ENCODE results near the gene IER5. TPM values are rescaled to one million over a fixed set of nuclear protein-coding genes. Genes with fewer than 3 reads are reported as not detected.

IER5 gene
- total RNA-seq, 1 experiment from 2014 or later: 18.2 TPM

DNA sequence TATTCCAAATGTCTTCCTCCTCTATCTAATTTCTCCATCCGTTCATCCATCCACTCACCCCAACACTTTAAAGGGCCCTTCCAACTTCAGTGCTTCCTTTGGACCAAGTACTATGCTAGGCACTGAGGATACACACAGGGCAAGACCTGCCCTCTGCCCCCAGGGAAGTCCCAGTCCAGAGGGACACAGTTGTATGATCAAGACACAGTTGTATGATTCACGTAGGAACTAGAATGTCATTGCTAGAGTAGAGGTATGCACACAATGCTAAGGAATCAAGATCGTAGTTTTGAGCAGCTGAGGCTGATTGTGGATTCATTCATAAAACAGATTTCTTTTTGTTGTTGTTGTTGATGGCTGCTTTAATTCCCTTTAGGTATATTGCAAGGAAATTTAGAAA lies 11.6 kb upstream of the IER5 start (continued):
- TF ChIP-seq, protein P1, sequence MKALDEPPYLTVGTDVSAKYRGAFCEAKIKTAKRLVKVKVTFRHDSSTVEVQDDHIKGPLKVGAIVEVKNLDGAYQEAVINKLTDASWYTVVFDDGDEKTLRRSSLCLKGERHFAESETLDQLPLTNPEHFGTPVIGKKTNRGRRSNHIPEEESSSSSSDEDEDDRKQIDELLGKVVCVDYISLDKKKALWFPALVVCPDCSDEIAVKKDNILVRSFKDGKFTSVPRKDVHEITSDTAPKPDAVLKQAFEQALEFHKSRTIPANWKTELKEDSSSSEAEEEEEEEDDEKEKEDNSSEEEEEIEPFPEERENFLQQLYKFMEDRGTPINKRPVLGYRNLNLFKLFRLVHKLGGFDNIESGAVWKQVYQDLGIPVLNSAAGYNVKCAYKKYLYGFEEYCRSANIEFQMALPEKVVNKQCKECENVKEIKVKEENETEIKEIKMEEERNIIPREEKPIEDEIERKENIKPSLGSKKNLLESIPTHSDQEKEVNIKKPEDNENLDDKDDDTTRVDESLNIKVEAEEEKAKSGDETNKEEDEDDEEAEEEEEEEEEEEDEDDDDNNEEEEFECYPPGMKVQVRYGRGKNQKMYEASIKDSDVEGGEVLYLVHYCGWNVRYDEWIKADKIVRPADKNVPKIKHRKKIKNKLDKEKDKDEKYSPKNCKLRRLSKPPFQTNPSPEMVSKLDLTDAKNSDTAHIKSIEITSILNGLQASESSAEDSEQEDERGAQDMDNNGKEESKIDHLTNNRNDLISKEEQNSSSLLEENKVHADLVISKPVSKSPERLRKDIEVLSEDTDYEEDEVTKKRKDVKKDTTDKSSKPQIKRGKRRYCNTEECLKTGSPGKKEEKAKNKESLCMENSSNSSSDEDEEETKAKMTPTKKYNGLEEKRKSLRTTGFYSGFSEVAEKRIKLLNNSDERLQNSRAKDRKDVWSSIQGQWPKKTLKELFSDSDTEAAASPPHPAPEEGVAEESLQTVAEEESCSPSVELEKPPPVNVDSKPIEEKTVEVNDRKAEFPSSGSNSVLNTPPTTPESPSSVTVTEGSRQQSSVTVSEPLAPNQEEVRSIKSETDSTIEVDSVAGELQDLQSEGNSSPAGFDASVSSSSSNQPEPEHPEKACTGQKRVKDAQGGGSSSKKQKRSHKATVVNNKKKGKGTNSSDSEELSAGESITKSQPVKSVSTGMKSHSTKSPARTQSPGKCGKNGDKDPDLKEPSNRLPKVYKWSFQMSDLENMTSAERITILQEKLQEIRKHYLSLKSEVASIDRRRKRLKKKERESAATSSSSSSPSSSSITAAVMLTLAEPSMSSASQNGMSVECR (CRISPR knock-in tag; IDR thresholded peaks at IDR 0.05; ENCODE audit: borderline replicate concordance): no peak
- TF ChIP-seq CREB1 (CRISPR knock-in tag; IDR thresholded peaks at IDR 0.05) (no peak), ZNF138 (CRISPR knock-in tag; conservative IDR thresholded peaks at IDR 0.05) (no peak), HMGA2 (CRISPR knock-in tag; IDR thresholded peaks at IDR 0.05) (no peak), ZNF232 (CRISPR knock-in tag; IDR thresholded peaks at IDR 0.05) (no peak), FOXJ3 (CRISPR knock-in tag; IDR thresholded peaks at IDR 0.05; ENCODE audit: borderline replicate concordance) (no peak), SOX15 (CRISPR knock-in tag; IDR thresholded peaks at IDR 0.05) (no peak), ELF4 (CRISPR knock-in tag; IDR thresholded peaks at IDR 0.05; ENCODE audit: low read depth) (no peak), GTF2I (CRISPR knock-in tag; conservative IDR thresholded peaks at IDR 0.05) (no peak), ETV6 (CRISPR knock-in tag; IDR thresholded peaks at IDR 0.05) (no peak), PRRX2 (CRISPR knock-in tag; IDR thresholded peaks at IDR 0.05) (no peak)
- TF ChIP-seq, protein P2, sequence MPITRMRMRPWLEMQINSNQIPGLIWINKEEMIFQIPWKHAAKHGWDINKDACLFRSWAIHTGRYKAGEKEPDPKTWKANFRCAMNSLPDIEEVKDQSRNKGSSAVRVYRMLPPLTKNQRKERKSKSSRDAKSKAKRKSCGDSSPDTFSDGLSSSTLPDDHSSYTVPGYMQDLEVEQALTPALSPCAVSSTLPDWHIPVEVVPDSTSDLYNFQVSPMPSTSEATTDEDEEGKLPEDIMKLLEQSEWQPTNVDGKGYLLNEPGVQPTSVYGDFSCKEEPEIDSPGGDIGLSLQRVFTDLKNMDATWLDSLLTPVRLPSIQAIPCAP (CRISPR knock-in tag; IDR thresholded peaks at IDR 0.05): no peak
- TF ChIP-seq, protein P3, sequence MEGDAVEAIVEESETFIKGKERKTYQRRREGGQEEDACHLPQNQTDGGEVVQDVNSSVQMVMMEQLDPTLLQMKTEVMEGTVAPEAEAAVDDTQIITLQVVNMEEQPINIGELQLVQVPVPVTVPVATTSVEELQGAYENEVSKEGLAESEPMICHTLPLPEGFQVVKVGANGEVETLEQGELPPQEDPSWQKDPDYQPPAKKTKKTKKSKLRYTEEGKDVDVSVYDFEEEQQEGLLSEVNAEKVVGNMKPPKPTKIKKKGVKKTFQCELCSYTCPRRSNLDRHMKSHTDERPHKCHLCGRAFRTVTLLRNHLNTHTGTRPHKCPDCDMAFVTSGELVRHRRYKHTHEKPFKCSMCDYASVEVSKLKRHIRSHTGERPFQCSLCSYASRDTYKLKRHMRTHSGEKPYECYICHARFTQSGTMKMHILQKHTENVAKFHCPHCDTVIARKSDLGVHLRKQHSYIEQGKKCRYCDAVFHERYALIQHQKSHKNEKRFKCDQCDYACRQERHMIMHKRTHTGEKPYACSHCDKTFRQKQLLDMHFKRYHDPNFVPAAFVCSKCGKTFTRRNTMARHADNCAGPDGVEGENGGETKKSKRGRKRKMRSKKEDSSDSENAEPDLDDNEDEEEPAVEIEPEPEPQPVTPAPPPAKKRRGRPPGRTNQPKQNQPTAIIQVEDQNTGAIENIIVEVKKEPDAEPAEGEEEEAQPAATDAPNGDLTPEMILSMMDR (IDR thresholded peaks at IDR 0.05): no peak

DNA sequence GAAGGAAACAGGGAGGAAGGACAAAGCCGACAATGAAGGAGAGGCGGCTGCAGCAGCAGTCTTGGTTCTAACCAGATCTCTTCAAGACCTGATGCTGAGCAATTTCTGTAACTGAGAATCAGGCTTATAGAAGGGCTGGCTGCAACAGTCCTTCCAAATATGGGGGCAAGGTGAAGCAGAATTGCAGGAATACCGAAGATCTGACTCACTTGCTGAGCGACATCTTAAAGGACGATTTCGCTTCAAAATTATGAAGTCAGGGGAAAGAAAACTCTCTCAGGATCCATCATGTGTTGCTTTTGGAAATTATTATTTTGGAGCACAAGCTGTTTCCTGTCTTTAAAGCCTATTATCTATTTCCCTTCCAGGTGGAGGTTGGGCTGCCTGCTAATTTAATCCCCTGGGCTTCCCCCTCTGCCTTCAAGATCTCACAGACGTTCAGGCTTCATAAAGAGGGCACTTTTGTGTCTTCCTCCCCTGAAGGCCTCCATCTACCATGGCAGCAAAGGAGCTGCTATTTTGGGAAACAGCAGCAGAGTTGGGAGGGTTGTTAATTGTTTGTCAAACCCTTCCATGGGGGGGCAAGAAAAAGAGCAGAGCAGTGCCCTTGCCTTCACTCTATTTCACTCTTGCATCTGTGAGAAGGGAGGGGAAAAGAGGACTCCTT lies 10.8 kb upstream of the IER5 start:
- Mint-ChIP-seq H3K27ac (no peak overlapping the region), H3K4me3 (no peak overlapping the region), H3K9me3 (peaks cover 4% of the 10 kb centered on the region), H3K36me3 (no peaks in the 10 kb centered on the region), H3K27me3 (ENCODE audit: low read depth) (peaks cover 2% of the 10 kb centered on the region; the same call in 1 of the 2 replicates), H3K4me1 (peaks cover 24% of the 10 kb centered on the region)
- POLR2A ChIA-PET: no interaction called here
- CTCF ChIA-PET: interaction anchor here (2.2 kb wide), 1 partner anchor 58 kb away, joined by 5 read pairs; no protein-coding TSS in a partner anchor
- ATAC-seq: no peak
- no peak for DNase-seq (ENCODE audit: low spot score)
- no peak for TF ChIP-seq ELF4 (CRISPR knock-in tag; IDR thresholded peaks at IDR 0.05; ENCODE audit: low read depth)
- TF ChIP-seq MYBL2 (CRISPR knock-in tag; IDR thresholded peaks at IDR 0.05): no peak
- TF ChIP-seq, protein P4, sequence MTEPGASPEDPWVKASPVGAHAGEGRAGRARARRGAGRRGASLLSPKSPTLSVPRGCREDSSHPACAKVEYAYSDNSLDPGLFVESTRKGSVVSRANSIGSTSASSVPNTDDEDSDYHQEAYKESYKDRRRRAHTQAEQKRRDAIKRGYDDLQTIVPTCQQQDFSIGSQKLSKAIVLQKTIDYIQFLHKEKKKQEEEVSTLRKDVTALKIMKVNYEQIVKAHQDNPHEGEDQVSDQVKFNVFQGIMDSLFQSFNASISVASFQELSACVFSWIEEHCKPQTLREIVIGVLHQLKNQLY (CRISPR knock-in tag; IDR thresholded peaks at IDR 0.05): no peak
- no peak for TF ChIP-seq SMAD4 (CRISPR knock-in tag; IDR thresholded peaks at IDR 0.05)
- no peak for TF ChIP-seq PRRX2 (CRISPR knock-in tag; IDR thresholded peaks at IDR 0.05)
- TF ChIP-seq GRHL2 (CRISPR knock-in tag; IDR thresholded peaks at IDR 0.05; ENCODE audit: insufficient replicate concordance, severe bottlenecking): no peak
- TF ChIP-seq ZNF281 (CRISPR knock-in tag; IDR thresholded peaks at IDR 0.05): no peak
- TF ChIP-seq, protein P5, sequence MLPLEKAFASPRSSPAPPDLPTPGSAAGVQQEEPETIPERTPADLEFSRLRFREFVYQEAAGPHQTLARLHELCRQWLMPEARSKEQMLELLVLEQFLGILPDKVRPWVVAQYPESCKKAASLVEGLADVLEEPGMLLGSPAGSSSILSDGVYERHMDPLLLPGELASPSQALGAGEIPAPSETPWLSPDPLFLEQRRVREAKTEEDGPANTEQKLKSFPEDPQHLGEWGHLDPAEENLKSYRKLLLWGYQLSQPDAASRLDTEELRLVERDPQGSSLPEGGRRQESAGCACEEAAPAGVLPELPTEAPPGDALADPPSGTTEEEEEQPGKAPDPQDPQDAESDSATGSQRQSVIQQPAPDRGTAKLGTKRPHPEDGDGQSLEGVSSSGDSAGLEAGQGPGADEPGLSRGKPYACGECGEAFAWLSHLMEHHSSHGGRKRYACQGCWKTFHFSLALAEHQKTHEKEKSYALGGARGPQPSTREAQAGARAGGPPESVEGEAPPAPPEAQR (CRISPR knock-in tag; IDR thresholded peaks at IDR 0.05): no peak
- TF ChIP-seq E2F1 (CRISPR knock-in tag; IDR thresholded peaks at IDR 0.05): no peak
